Measurements from ENCODE around the gene LRG1. TPM values are rescaled to one million over a fixed set of nuclear protein-coding genes. Genes with fewer than 3 reads are reported as not detected.

Gene LRG1
- total RNA-seq, 4 donors from 2014 or later, result 0.65 to 2.0 (median 1.3) TPM

GRCh38 chr19:4543842-4544647 lies 4.2 kb upstream of the LRG1 start:
- TF ChIP-seq CTCF (IDR thresholded peaks at IDR 0.05; ENCODE audit: low read depth), result no peak

DNA sequence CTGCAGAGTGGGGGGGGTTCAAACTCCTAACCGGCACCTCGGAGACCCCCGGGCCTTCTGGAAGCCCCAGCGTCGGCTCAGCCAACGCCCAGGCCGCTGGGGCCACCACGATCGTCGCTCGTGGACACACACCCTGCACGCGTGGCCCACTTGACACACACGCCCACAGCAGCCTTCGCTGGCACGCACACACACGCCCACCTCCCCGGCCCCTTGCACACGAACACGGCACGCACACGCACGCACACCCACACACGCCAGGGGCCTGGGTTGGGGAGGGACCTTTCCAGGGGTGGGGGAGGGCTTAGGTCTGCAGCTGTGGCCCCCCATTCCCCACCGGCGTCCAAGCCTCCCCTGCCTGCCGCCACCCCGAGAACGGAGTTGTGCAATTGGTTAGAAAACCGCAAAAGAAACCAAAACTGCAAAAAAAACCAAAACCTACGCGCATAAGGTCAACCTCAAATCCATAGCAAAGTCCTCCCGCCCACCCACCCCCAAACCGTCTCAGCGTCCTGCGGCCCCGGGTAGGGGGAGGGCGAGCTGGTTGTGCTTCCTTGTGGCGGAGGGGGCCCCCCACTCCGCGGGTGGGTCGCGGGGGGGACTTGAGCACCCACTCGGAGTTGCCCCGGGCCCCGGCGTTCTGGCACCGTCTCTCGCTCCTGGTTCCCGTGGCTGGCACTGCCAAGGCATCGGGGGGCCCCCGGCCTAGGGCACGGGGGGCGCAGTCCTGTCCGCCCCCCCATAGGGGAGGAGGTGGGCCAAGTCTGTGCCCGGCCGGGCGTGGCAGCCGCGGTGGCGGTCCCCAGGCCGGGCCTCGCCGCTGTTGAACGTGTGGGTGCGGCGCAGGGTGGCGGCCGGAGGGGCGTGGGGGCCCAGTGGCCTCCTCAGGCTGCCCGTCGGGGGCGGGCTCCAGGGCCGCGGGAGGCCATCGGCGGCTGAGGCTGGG lies 3.3 kb upstream of the LRG1 start:
- TF ChIP-seq CTCF (IDR thresholded peaks at IDR 0.05; ENCODE audit: low read depth), result no peak

DNA sequence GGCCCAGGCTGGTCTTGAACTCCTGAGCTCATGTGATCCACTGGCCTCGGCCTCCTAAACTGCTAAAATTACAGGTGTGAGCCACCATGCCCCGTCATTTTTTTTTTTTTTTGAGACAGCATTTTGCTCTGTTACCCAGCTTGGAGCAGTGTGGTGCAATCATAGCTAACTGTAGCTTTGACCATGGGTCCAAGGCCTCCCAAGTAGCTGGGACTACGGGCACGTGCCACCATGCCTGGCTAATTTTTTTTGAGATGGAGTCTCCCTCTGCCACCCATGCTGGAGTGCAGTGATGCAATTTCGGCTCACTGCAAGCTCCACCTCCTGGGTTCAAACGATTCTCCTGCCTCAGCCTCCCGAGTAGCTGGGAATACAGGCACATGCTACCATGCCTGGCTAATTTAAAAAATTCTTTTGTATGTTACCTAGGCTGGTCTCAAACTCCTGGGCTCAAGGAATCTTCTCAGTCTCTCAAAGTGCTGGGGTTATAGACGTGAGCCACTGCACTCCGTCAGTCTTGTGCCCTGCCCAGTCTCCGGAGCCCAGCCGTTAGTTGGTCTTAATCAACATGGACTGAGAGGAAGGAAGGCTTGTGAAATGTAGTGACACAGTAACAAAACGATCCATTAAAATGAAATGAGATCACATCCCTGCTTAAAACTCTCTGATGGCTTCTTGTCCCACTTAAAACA lies 1.4 kb upstream of the LRG1 start:
- TF ChIP-seq CTCF (IDR thresholded peaks at IDR 0.05; ENCODE audit: low read depth), result no peak

- TF ChIP-seq CTCF (IDR thresholded peaks at IDR 0.05; ENCODE audit: low read depth), result no peak
Measured at GRCh38 chr19:4539169-4539692, 605 bp downstream of the LRG1 start.

DNA sequence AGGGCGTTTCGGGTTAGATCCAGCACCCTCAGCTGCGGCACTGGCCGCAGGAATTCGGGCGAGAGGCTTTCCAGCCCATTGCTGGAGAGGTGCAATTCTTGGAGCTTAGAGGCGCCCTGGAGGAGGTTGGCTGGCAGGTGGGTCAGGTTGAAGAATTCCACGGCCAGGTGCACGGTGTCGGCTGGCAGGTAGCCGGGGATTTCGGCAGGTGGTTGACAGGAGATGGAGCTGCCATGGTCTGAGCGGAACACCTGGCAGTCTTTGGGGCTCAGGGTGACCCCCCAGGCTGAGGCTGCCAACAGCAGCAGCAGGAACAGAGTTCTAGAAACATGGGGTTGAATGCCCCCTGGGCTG lies 1.3 kb downstream of the LRG1 start:
- TF ChIP-seq CTCF (IDR thresholded peaks at IDR 0.05; ENCODE audit: low read depth), result no peak

DNA sequence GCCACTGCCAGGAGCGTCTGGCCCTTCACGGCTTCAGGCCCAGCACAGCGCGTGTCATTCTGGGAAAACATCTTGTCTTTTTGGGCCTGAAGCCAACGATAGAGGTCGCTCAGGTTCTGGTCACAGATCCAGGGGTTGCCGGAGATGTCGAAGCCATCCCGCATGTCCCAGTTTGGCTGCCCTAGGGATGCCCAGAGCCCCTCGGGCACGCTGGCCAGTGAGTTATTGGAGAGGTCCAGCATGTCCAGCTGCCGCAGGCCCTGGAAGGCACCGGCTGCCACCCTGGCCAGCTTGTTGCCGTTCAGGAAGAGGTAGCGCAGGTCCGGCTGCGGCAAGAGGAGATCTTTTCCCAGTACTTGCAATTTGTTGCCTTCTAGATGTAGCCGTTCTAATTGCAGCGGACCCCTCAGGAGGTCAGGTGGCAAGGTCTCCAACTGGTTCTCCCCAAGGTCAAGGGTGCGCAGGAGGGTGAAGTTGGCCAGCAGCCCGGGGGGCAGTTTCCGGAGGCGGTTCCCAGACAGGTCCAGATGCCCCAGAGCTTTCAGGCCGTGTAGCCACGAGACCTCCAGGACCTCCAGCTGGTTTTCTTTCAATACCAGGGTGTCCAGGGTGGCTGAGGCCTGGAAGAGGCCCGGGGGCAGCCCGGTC lies 1.8 kb downstream of the LRG1 start:
- TF ChIP-seq CTCF (IDR thresholded peaks at IDR 0.05; ENCODE audit: low read depth), result no peak
